ENCODE data around the gene CEP97.

The CEP97 gene

GRCh38 chr3:101816215-101817149 lies 92.1 kb downstream of the CEP97 start:
- DNase-seq (ENCODE audit: low read depth in 2 of 2) = no peak

DNA sequence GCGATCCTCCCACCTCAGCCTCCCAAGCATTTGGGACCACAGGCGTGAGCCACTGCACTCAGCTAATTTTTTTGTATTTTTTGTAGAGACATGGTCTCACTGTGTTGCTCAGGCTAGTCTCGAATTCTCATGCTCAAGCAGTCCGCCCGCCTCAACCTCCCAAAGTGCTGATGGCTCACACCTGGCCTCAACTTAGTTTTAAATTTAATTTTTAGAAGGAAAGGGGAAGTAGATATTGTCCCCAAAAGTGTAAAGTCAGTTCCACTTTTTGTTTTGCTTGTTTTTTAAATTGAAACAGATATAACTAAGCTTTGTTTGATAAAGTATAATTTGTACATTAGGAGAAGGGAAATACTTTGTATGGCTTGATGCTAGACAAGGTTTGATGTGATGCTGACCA lies 93.6 kb downstream of the CEP97 start:
- DNase-seq (ENCODE audit: low read depth in 2 of 2) = no peak

- no peak for DNase-seq (ENCODE audit: low read depth in 2 of 2)
Measured at GRCh38 chr3:101819649-101820206, 95.3 kb downstream of the CEP97 start.
